KMS-11 (cell line): Measurements from ENCODE around the gene C11orf21.

Experiments used
- H2AFZ ChIP-seq: fragments of 200-600 bp; sonication (generic); 2 replicates; pipeline ENCODE4 v1.6.1; 2016; ENCODE audit warnings: antibody characterized with exemption, mixed run types, low read depth
- H3K27ac ChIP-seq: fragments of 200-600 bp; sonication (generic); 2 replicates; pipeline ENCODE4 v1.6.1; 2016; ENCODE audit warnings: mild to moderate bottlenecking, mixed run types
- H3K27me3 ChIP-seq: fragments of 200-600 bp; sonication (generic); 2 replicates; pipeline ENCODE4 v1.6.1; 2017; ENCODE audit warnings: mild to moderate bottlenecking, low read depth, mixed run types, moderate library complexity; ENCODE audit not compliant: insufficient read depth
- H3K36me3 ChIP-seq: fragments of 200-600 bp; sonication (generic); 2 replicates; pipeline ENCODE4 v1.6.1; 2017; ENCODE audit warnings: mild to moderate bottlenecking, mixed run types; ENCODE audit not compliant: insufficient read depth
- H3K4me1 ChIP-seq: fragments of 200-600 bp; sonication (generic); 2 replicates; pipeline ENCODE4 v1.6.1; 2016; ENCODE audit warnings: mild to moderate bottlenecking, low read depth, mixed run types; ENCODE audit not compliant: poor library complexity, severe bottlenecking
- H3K4me2 ChIP-seq: fragments of 200-600 bp; sonication (generic); 2 replicates; pipeline ENCODE4 v1.7.0; 2016; ENCODE audit warnings: mild to moderate bottlenecking, mixed run types
- H3K4me3 ChIP-seq: fragments of 200-600 bp; sonication (generic); IDR thresholded peaks from 2 replicates; pipeline ENCODE4 v1.6.1; 2017; ENCODE audit warnings: low read depth, low read length, mixed read lengths; ENCODE audit not compliant: insufficient read depth
- H3K79me2 ChIP-seq: fragments of 200-600 bp; sonication (generic); 2 replicates; pipeline ENCODE4 v1.6.1; 2016; ENCODE audit warnings: low read depth, mixed run types; ENCODE audit not compliant: insufficient read depth
- H3K9ac ChIP-seq: fragments of 200-600 bp; sonication (generic); 2 replicates; pipeline ENCODE4 v1.6.1; 2016; ENCODE audit warnings: mild to moderate bottlenecking, mixed run types
- H4K20me1 ChIP-seq: fragments of 200-600 bp; sonication (generic); 2 replicates; pipeline ENCODE4 v1.6.1; 2016; ENCODE audit warnings: mild to moderate bottlenecking, mixed run types; ENCODE audit not compliant: insufficient read depth
- TF ChIP-seq, protein P1 (sequence below): fragments of 200-600 bp; sonication (generic); conservative IDR thresholded peaks from 2 replicates; pipeline ENCODE4 v1.6.1; 2017; ENCODE audit warnings: low read depth, mild to moderate bottlenecking, antibody characterized with exemption, low read length, moderate library complexity, mixed read lengths

The C11orf21 gene

DNA sequence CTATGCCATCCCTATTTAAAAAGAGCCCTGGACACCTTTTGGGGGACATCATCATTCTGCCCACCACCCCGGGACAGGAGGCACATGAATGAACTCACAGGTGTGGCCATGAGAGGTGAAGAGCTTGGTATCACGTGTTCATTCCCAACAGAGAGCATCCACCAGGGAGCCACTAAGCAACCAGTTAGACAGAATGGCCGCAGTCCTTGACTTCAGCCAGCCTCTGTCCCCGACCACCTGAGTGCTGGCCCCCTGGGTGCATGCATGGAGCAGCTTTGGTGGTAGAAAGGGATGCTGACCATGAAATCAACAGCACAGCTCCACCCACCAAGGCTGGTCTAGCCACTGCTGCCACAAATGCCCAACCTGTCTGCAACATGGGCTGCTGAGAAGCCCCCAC, 44.3 kb upstream of the C11orf21 start:
- H2AFZ ChIP-seq: no peak overlapping the region
- peaks cover 90% of the 10 kb centered on the region for H3K27me3 ChIP-seq
- H3K4me2 ChIP-seq: no peak overlapping the region
- no peaks in the 10 kb centered on the region for H4K20me1 ChIP-seq
- no peak overlapping the region for H3K4me3 ChIP-seq
- TF ChIP-seq, protein P1, sequence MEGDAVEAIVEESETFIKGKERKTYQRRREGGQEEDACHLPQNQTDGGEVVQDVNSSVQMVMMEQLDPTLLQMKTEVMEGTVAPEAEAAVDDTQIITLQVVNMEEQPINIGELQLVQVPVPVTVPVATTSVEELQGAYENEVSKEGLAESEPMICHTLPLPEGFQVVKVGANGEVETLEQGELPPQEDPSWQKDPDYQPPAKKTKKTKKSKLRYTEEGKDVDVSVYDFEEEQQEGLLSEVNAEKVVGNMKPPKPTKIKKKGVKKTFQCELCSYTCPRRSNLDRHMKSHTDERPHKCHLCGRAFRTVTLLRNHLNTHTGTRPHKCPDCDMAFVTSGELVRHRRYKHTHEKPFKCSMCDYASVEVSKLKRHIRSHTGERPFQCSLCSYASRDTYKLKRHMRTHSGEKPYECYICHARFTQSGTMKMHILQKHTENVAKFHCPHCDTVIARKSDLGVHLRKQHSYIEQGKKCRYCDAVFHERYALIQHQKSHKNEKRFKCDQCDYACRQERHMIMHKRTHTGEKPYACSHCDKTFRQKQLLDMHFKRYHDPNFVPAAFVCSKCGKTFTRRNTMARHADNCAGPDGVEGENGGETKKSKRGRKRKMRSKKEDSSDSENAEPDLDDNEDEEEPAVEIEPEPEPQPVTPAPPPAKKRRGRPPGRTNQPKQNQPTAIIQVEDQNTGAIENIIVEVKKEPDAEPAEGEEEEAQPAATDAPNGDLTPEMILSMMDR: no peak
- H3K9ac ChIP-seq: no peak overlapping the region
- H3K36me3 ChIP-seq: no peaks in the 10 kb centered on the region
- H3K4me1 ChIP-seq: no peaks in the 10 kb centered on the region
- H3K27ac ChIP-seq: no peak overlapping the region
- H3K79me2 ChIP-seq: no peaks in the 10 kb centered on the region

DNA sequence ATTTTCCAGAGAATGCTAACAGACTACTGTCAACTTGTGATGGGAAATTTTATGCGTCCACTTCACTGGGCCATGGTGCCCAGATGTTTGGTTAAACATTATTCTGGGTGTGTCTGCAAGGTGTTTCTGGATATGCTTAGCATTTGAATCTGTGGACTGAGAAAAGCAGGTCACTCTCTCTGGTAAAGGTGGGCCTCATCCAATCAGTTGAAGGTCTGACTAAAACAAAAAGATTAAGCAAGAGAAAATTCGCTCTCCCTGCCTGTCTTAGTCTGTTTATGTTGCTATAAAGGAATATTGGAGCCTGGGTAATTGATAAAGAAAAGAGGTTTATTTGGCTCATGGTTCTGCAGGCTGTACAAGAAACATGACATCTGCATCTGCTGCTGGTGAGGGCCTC, 43.3 kb upstream of the C11orf21 start:
- TF ChIP-seq, protein P1: no peak
- no peak overlapping the region for H2AFZ ChIP-seq
- H3K9ac ChIP-seq: no peak overlapping the region
- no peak overlapping the region for H3K4me2 ChIP-seq
- H3K36me3 ChIP-seq: no peaks in the 10 kb centered on the region
- H3K79me2 ChIP-seq: no peaks in the 10 kb centered on the region
- H3K27me3 ChIP-seq: peaks cover 91% of the 10 kb centered on the region
- no peak overlapping the region for H3K4me3 ChIP-seq
- no peak overlapping the region for H3K27ac ChIP-seq
- no peaks in the 10 kb centered on the region for H3K4me1 ChIP-seq
- H4K20me1 ChIP-seq: no peaks in the 10 kb centered on the region

DNA sequence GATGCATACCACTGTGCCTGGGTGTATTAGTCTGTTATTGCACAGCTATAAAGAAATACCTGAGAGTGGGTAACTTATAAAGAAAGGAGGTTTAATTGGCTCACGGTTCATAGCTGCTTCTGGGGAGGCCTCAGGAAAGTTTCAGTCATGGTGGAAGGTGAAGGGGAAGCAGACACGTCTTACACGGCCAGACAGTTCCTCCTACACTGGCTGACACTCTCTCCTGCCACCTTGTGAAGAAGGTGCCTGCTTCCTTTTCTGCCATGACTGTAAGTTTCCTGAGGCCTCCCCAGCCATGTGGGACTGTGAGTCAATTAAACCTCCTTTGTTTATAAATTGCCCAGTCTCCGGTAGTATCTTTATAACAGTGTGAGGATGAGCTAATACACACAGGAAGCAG, 41.8 kb upstream of the C11orf21 start:
- H2AFZ ChIP-seq: no peak overlapping the region
- H3K4me2 ChIP-seq: no peak overlapping the region
- no peak overlapping the region for H3K9ac ChIP-seq
- H3K36me3 ChIP-seq: no peaks in the 10 kb centered on the region
- no peaks in the 10 kb centered on the region for H3K4me1 ChIP-seq
- H3K79me2 ChIP-seq: no peaks in the 10 kb centered on the region
- H3K27me3 ChIP-seq: peaks cover 94% of the 10 kb centered on the region
- no peaks in the 10 kb centered on the region for H4K20me1 ChIP-seq
- TF ChIP-seq, protein P1: no peak
- H3K27ac ChIP-seq: no peak overlapping the region
- H3K4me3 ChIP-seq: no peak overlapping the region

DNA sequence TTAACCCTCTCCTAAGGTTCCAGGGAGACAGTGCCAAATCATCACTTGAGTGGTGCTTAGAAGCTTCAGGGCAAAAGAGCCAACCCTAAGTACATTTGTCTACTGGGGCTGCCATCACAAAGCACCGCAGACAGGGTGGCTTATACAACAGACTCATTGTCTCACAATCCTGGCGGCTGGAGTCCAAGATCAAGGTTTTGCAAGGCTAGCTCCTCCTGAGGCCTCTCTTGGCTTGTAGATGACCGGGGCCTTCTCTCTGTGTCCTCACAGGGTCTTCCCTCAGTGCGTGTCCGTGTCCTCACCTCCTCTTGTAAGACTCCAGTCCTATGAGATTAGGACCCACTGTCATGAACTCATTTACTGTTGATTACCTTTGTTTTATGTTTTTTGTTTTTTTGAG, 41.3 kb upstream of the C11orf21 start:
- no peak overlapping the region for H3K4me2 ChIP-seq
- no peaks in the 10 kb centered on the region for H3K79me2 ChIP-seq
- no peaks in the 10 kb centered on the region for H4K20me1 ChIP-seq
- no peaks in the 10 kb centered on the region for H3K4me1 ChIP-seq
- H3K27me3 ChIP-seq: peaks cover 94% of the 10 kb centered on the region
- H3K27ac ChIP-seq: no peak overlapping the region
- H2AFZ ChIP-seq: no peak overlapping the region
- no peak overlapping the region for H3K9ac ChIP-seq
- H3K36me3 ChIP-seq: no peaks in the 10 kb centered on the region
- TF ChIP-seq, protein P1: no peak
- H3K4me3 ChIP-seq: no peak overlapping the region
